HepG2 (cell line): ENCODE data around the gene KRT76. TPM values are rescaled to one million over a fixed set of nuclear protein-coding genes. Genes with fewer than 3 reads are reported as not detected.

ENCODE experiments used
- ARID3A ChIP-seq: IDR thresholded peaks from 2 replicates; pipeline ENCODE4 v1.6.1; 2012; ENCODE audit warnings: low read depth, low read length, improper control_type of control experiment
- KIAA2018 ChIP-seq: sonication (generic); formaldehyde crosslinking; IDR thresholded peaks from 2 replicates; pipeline ENCODE4 v1.5.0; 2020; ENCODE audit warnings: mild to moderate bottlenecking, missing genetic modification reagents, borderline replicate concordance
- KMT2A ChIP-seq: sonication (generic); formaldehyde crosslinking; IDR thresholded peaks from 2 replicates; pipeline ENCODE4 v1.4.0; 2020; ENCODE audit warnings: missing genetic modification reagents
- polyA plus RNA-seq, 8 experiments: library from polyadenylated mRNA; depleted of rRNA in 3 of 8; stranded (reverse) in 7 of 8; unstranded in 1 of 8; fragments of >200 nt; fragmentation: Illumina TruSeq in 4 of 8; extraction: Trizol in 4 of 8; gene quantifications; 2 replicates each; pipeline versions ENCODE4 v1.2.1 to v1.2.3, GENCODE V29; 2011 to 2016; ENCODE audit warnings: low read depth in 4 of 8, missing spikeins in 1 of 8, mixed read lengths in 1 of 8; ENCODE audit not compliant: insufficient read depth in 1 of 8
- total RNA-seq, 5 experiments: library from RNA; depleted of rRNA; stranded (reverse); fragments of >200 nt; fragmentation: Illumina TruSeq; extraction: Trizol; gene quantifications; 2 replicates each; pipeline ENCODE4 v1.2.3, GENCODE V29; 2016; ENCODE audit warnings: low read depth in 1 of 5

Gene KRT76
- total and polyA plus RNA-seq, 2 of the 13 experiments (the other 11 are each of a cell fraction or from before 2014, with no cell fraction given), result not detected

- no peak for TF ChIP-seq KIAA2018 (CRISPR knock-in tag)
- TF ChIP-seq ARID3A, result no peak
- TF ChIP-seq KMT2A (CRISPR knock-in tag), result no peak
Observed at GRCh38 chr12:52821826-52822660, 44.9 kb upstream of the KRT76 start (continued).
